ENCODE results near the gene ANTXRL. TPM values are rescaled to one million over a fixed set of nuclear protein-coding genes. Genes with fewer than 3 reads are reported as not detected.

Gene ANTXRL
- total RNA-seq, 1 donor from 2014 or later, result not detected

GRCh38 chr10:46306516-46307184 is 19.9 kb downstream of the ANTXRL start:
- intact Hi-C loops (cut with DNase I), result no loop called here
- H3K9me3 ChIP-seq, result no peaks in the 10 kb centered on the region
- H3K4me1 ChIP-seq, result no peaks in the 10 kb centered on the region
- H3K36me3 ChIP-seq, result no peaks in the 10 kb centered on the region
- no peak for DNase-seq (ENCODE audit: extremely low spot score in 2 of 2)
- no peak overlapping the region for H3K27ac ChIP-seq
- no peaks in the 10 kb centered on the region for H3K27me3 ChIP-seq
- H3K4me3 ChIP-seq, result no peak overlapping the region
- TF ChIP-seq POLR2AphosphoS5 (IDR thresholded peaks at IDR 0.05; ENCODE audit: insufficient read depth in 1 of 2, low read depth in 1 of 2), result no peak
- no peak for TF ChIP-seq POLR2A (IDR thresholded peaks at IDR 0.05)
- no peak for TF ChIP-seq CTCF (IDR thresholded peaks at IDR 0.05)

GRCh38 chr10:46307281-46308112 is 20.7 kb downstream of the ANTXRL start:
- no peak overlapping the region for H3K4me3 ChIP-seq
- DNase-seq (ENCODE audit: extremely low spot score in 2 of 2), result no peak
- H3K4me1 ChIP-seq, result no peaks in the 10 kb centered on the region
- no peaks in the 10 kb centered on the region for H3K36me3 ChIP-seq
- no peaks in the 10 kb centered on the region for H3K27me3 ChIP-seq
- no peak overlapping the region for H3K27ac ChIP-seq
- no peaks in the 10 kb centered on the region for H3K9me3 ChIP-seq
- no peak for TF ChIP-seq POLR2AphosphoS5 (IDR thresholded peaks at IDR 0.05; ENCODE audit: insufficient read depth in 1 of 2, low read depth in 1 of 2)
- TF ChIP-seq CTCF (IDR thresholded peaks at IDR 0.05), result no peak
- TF ChIP-seq POLR2A (IDR thresholded peaks at IDR 0.05), result no peak
- intact Hi-C loops (cut with DNase I), result no loop called here

- DNase-seq (ENCODE audit: extremely low spot score in 2 of 2), result no peak
- Histone ChIP-seq H3K9me3 (no peaks in the 10 kb centered on the region), H3K4me1 (no peaks in the 10 kb centered on the region), H3K36me3 (no peaks in the 10 kb centered on the region), H3K27me3 (no peaks in the 10 kb centered on the region), H3K4me3 (no peak overlapping the region), H3K27ac (no peak overlapping the region)
- intact Hi-C loops (cut with DNase I), result no loop called here
- TF ChIP-seq CTCF (IDR thresholded peaks at IDR 0.05), result no peak
- TF ChIP-seq POLR2AphosphoS5 (IDR thresholded peaks at IDR 0.05; ENCODE audit: insufficient read depth in 1 of 2, low read depth in 1 of 2), result no peak
- TF ChIP-seq POLR2A (IDR thresholded peaks at IDR 0.05), result no peak
Measured at GRCh38 chr10:46308113-46308415, 21.3 kb downstream of the ANTXRL start.

- no peaks in the 10 kb centered on the region for H3K27me3 ChIP-seq
- no peak overlapping the region for H3K4me3 ChIP-seq
- intact Hi-C loops (cut with DNase I), result no loop called here
- no peak for DNase-seq (ENCODE audit: extremely low spot score in 2 of 2)
- no peaks in the 10 kb centered on the region for H3K9me3 ChIP-seq
- no peaks in the 10 kb centered on the region for H3K36me3 ChIP-seq
- no peaks in the 10 kb centered on the region for H3K4me1 ChIP-seq
- TF ChIP-seq CTCF (IDR thresholded peaks at IDR 0.05), result no peak
- TF ChIP-seq POLR2AphosphoS5 (IDR thresholded peaks at IDR 0.05; ENCODE audit: insufficient read depth in 1 of 2, low read depth in 1 of 2), result no peak
- no peak for TF ChIP-seq POLR2A (IDR thresholded peaks at IDR 0.05)
- no peak overlapping the region for H3K27ac ChIP-seq
Measured at GRCh38 chr10:46308666-46309450, 22.1 kb downstream of the ANTXRL start.

Data from vagina (tissue), 2 donors.